GM12873 (cell line): Measurements from ENCODE around the gene GRAMD2B.

Source experiments
- TF ChIP-seq, protein P1 (sequence below): IDR thresholded peaks from 2 replicates; pipeline ENCODE4 v1.5.1; 2012; ENCODE audit warnings: low read depth, mild to moderate bottlenecking, moderate library complexity, low read length, control low read depth; ENCODE audit not compliant: insufficient read depth; ENCODE audit errors: missing control alignments

GRAMD2B gene

DNA sequence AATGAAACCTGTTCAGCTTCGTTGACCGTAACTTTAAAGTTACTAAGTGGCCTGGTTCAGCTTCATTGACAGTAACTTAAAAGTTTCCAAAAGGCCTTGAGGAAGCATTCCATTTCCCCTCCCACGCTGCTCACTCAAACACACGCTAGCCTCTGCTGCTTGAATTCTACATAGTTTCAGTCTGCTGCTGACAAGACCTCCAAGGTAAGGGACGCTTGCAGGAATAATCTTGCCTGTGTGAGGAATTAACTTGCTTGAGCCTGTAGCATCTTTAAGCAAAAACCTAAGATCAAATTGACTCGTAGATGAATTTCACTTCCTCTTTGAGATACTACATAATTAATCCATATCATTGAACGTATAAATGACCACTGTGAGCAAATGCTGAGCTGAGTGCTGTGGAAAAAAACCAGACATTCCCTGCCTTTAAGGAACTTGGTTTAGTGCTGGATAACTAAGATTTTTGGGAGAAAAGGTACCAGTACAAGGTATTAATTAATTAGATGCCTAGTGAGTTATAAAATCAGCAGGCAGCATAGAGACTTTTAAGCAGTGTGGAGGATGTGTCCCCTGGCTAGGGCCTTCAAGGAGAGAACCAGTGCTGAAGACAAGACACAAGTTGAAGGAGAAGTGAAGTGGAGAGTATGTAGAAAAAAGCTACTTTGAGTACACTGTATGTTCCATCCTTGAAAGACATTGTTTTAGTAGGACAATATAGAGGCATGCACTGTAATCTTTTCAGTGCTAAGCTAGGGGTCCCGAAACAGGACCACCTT lies 39.2 kb downstream of the GRAMD2B start:
- TF ChIP-seq, protein P1, sequence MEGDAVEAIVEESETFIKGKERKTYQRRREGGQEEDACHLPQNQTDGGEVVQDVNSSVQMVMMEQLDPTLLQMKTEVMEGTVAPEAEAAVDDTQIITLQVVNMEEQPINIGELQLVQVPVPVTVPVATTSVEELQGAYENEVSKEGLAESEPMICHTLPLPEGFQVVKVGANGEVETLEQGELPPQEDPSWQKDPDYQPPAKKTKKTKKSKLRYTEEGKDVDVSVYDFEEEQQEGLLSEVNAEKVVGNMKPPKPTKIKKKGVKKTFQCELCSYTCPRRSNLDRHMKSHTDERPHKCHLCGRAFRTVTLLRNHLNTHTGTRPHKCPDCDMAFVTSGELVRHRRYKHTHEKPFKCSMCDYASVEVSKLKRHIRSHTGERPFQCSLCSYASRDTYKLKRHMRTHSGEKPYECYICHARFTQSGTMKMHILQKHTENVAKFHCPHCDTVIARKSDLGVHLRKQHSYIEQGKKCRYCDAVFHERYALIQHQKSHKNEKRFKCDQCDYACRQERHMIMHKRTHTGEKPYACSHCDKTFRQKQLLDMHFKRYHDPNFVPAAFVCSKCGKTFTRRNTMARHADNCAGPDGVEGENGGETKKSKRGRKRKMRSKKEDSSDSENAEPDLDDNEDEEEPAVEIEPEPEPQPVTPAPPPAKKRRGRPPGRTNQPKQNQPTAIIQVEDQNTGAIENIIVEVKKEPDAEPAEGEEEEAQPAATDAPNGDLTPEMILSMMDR: no peak

DNA sequence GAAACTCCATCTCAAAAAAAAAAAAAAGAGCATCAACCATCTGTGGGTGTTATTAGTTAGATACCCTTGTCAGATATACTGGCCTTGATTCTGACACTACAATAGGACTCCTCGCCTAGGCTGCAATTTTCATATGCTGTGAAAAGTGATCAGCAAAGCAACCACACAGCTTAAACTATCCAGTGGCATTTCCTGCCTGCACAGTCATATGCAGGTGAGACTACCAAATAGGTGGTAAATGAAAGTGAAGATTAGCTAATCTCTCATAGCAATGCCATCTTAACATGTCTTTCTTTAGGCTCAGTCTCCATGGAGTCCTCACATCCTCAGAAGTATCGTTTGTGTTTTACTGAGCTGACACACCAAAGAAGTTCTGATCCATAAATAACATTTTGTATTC lies 40.8 kb downstream of the GRAMD2B start:
- TF ChIP-seq, protein P1: no peak

DNA sequence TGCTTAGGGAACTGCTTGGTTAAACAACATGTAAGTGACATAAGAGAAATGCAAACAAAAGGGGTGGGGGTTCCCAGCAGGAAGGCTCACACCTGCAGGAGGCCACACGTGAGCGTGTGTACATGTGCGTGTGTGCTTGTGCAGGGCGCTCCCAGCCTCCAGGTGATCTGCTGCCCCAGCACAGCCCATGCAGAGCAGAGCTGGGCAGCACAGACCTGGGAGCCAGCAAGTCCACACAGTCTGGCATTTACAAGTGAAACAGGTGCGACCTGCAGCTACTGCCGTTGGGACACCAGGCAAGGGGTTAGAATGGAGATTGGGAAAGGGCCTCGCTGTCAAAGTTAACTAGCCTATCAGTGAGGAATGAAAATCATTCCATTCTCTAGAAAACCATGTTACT lies 41.8 kb downstream of the GRAMD2B start:
- TF ChIP-seq, protein P1: no peak

DNA sequence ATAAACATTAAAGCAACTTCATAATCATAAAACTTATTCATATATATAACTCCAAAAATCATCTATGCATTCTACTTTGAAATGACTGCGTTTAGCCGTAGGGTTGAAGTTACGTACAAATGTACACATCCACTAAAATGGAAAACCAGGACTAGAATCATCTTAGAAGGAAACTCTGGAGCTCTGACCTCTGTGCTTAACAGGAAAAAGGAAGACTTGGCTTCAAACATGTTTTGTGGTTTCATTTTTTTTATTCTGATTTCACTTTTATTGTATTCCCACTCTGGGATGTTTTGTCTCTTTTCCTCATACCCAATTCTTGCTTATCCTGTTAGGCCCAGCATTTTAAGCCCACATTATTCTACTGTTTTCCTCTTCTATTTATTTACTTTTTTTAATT lies 44.9 kb downstream of the GRAMD2B start:
- TF ChIP-seq, protein P1: no peak

DNA sequence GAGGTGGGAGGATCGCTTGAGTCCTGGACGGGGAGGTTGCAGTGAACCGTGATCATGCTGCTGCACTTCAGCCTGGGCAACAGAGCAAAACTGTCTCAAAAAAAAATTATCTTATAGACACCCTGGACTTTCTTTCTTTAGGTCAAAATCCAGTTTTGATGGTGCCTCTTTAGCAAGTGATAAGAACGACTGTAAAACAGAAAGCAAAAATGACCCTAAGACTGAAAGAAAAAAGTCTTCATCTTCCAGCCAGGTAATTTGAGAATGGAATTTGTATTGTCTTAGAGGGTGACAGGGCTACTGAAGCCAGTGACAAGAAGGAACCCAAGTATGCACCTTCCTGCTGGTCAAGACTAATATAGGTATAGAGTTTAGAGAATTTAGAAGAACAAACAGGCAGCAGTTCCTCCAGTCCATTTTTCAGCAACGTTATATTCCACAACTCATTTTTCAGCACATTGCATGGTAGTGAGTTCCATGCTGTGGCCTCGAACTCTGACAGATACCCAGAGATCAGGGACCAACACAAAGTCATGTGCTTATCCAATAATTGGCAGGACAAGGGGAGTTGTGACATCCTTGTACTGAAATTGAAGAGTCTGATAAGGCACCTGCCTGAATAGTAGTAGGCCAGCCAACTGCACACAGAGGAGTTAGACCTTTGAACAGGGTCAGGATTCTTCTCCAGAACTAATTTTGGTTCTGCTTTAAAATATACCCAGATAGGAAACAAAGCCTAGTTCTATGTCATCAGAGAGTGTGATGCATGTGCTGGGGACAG lies 46.5 kb downstream of the GRAMD2B start:
- TF ChIP-seq, protein P1: no peak

DNA sequence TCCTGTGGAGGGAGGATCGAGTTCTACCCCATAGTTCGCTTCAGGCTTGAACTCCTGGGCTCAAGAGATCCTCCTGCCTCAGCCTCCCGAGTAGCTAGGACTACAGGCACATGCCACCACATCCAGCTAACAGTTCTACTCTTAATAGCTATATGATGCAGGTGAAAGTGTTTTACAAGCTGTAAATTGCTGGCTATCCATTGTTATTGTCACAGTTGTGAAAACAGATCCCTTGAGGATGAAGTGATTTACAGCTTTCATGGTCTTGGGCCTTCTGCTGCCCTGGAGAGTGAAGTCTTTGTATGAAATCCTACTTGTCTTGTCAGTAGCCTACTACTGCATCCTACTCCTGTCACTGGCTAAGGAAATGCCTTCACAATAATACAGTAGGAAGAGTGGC lies 48.0 kb downstream of the GRAMD2B start:
- TF ChIP-seq, protein P1: no peak

DNA sequence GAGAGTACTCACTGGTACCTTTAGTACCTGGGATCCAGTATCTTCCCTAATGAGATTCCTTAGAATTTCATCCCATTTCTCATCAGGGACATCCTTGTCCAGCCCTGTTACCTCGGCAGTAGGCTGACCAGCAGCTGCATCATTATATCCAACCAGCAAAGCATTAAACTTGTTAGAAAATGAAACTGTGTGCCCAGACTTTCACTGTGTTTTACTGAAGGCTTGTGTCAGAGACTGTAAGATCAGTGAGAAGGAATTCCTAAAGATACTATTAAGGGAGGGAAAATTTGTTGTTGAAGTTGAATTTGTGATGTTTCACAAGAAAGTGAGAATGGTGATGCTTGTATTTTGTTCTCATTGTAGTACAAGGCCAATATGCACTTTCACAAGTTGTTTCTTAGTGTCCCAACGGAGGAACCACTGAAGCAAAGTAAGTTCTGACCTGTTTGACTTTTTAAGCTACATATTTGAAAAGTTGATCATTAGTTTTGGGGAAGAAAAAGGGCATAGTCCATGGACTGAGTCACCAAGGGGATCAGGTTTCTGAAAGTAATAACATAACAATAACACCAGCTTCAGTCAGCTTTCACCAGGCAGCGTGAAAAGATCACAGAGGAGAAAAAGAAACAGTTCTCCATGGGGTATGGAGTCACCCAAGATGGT lies 48.8 kb downstream of the GRAMD2B start:
- TF ChIP-seq, protein P1: no peak
